HEK293 (cell line): Measurements from ENCODE around the gene TICAM1.

Source experiments
- CTCF ChIA-PET: fragments of 350-600 bp; formaldehyde crosslinking; extraction: SDS; loops from one replicate; lab custom pipeline; 2021; ENCODE audit warnings: antibody characterized with exemption; lab: Yijun Ruan, JAX
- POLR2A ChIA-PET: fragments of 300-600 bp; formaldehyde crosslinking; extraction: SDS; loops from one replicate; lab custom pipeline; 2020; ENCODE audit warnings: antibody characterized with exemption, inconsistent platforms; lab: Yijun Ruan, JAX
- H3K27ac ChIP-seq: fragments of 200-500 bp; sonication (Bioruptor generic); 2 replicates; pipeline ENCODE4 v1.5.1; 2014; ENCODE audit warnings: low read depth, low read length, control low read depth, inconsistent platforms; ENCODE audit errors: extremely low read depth
- H3K36me3 ChIP-seq, 2 experiments: fragments of 200-500 bp in 1 of 2; sonication (Bioruptor generic) in 1 of 2; 1 replicate in 1 of 2; 2 replicates in 1 of 2; pipeline ENCODE4 v1.5.1; 2014 to 2017; ENCODE audit warnings: inconsistent platforms in 2 of 2, low read length in 2 of 2; ENCODE audit not compliant: control insufficient read depth in 2 of 2, insufficient read depth in 1 of 2
- H3K4me1 ChIP-seq: fragments of 200-500 bp; sonication (Bioruptor generic); 2 replicates; pipeline ENCODE4 v1.5.1; 2014; ENCODE audit warnings: mild to moderate bottlenecking, low read length, inconsistent platforms; ENCODE audit not compliant: control insufficient read depth, insufficient read depth
- H3K4me3 ChIP-seq: 2 replicates; pipeline ENCODE4 v1.5.1; 2011; ENCODE audit warnings: low read depth, mild to moderate bottlenecking, control low read depth, low read length, moderate library complexity
- H3K9me3 ChIP-seq: fragments of 200-500 bp; sonication (Bioruptor generic); 2 replicates; pipeline ENCODE4 v1.5.1; 2014; ENCODE audit warnings: low read depth, low read length, inconsistent platforms; ENCODE audit not compliant: control insufficient read depth, insufficient read depth
- BCL6B ChIP-seq: fragments of 450-650 bp; formaldehyde crosslinking; IDR thresholded peaks from 2 replicates; pipeline ENCODE4 v1.5.1; 2017; ENCODE audit warnings: missing biosample characterization, missing genetic modification characterization
- GLI2 ChIP-seq: fragments of 450-650 bp; formaldehyde crosslinking; IDR thresholded peaks from 2 replicates; pipeline ENCODE4; 2017; ENCODE audit warnings: missing biosample characterization, missing genetic modification characterization, low read depth, borderline replicate concordance
- OVOL3 ChIP-seq: fragments of 450-650 bp; formaldehyde crosslinking; IDR thresholded peaks from 2 replicates; pipeline ENCODE4 v1.5.1; 2016; ENCODE audit warnings: missing biosample characterization, missing genetic modification characterization
- PRDM10 ChIP-seq: fragments of 450-650 bp; formaldehyde crosslinking; IDR thresholded peaks from 2 replicates; pipeline ENCODE4 v1.5.1; 2016; ENCODE audit warnings: missing biosample characterization, missing genetic modification characterization
- ZIC2 ChIP-seq: fragments of 450-650 bp; formaldehyde crosslinking; IDR thresholded peaks from 2 replicates; pipeline ENCODE4 v1.5.1; 2016; ENCODE audit warnings: missing biosample characterization, missing genetic modification characterization
- ZNF121 ChIP-seq: fragments of 450-650 bp; formaldehyde crosslinking; IDR thresholded peaks from 2 replicates; pipeline ENCODE4 v1.5.1; 2016; ENCODE audit warnings: missing biosample characterization, missing genetic modification characterization
- ZNF555 ChIP-seq: fragments of 450-650 bp; formaldehyde crosslinking; conservative IDR thresholded peaks from 2 replicates; pipeline ENCODE4 v1.5.1; 2017; ENCODE audit warnings: missing biosample characterization, mild to moderate bottlenecking, missing genetic modification characterization, inconsistent platforms
- ZNF561 ChIP-seq: fragments of 450-650 bp; IDR thresholded peaks from 2 replicates; pipeline ENCODE4 v1.5.1; 2018; ENCODE audit warnings: missing biosample characterization, missing genetic modification characterization, borderline replicate concordance
- ZNF580 ChIP-seq: fragments of 450-650 bp; formaldehyde crosslinking; IDR thresholded peaks from 2 replicates; pipeline ENCODE4 v1.5.1; 2016; ENCODE audit warnings: missing biosample characterization, missing genetic modification characterization
- ZNF624 ChIP-seq: fragments of 450-650 bp; formaldehyde crosslinking; IDR thresholded peaks from 2 replicates; pipeline ENCODE4 v1.5.1; 2017; ENCODE audit warnings: missing biosample characterization, missing genetic modification characterization
- ZNF704 ChIP-seq: fragments of 450-650 bp; formaldehyde crosslinking; IDR thresholded peaks from 2 replicates; pipeline ENCODE4 v1.5.1; 2016; ENCODE audit warnings: missing biosample characterization, missing genetic modification characterization
- ZNF768 ChIP-seq: fragments of 450-650 bp; formaldehyde crosslinking; IDR thresholded peaks from 2 replicates; pipeline ENCODE4 v1.5.1; 2018; ENCODE audit warnings: missing biosample characterization, mild to moderate bottlenecking, missing genetic modification characterization
- ZNF837 ChIP-seq: fragments of 450-650 bp; formaldehyde crosslinking; IDR thresholded peaks from 2 replicates; pipeline ENCODE4 v1.5.1; 2016; ENCODE audit warnings: missing biosample characterization, missing genetic modification characterization

The TICAM1 gene

GRCh38 chr19:4802711-4803110 is 28.8 kb downstream of the TICAM1 start:
- CTCF ChIA-PET = interaction anchor here (0.5 to 9.8 kb wide), 9 partner anchors 8 to 227 kb away, joined by 3 to 69 read pairs (median 4); partner anchors contain the start of gene FEM1A
- Histone ChIP-seq H3K36me3 (no peaks in the 10 kb centered on the region; a peak in 1 of 3 replicates), H3K9me3 (no peaks in the 10 kb centered on the region), H3K27ac (no peak overlapping the region), H3K4me3 (no peak overlapping the region), H3K4me1 (no peaks in the 10 kb centered on the region)
- POLR2A ChIA-PET = no interaction called here
- no peak for TF ChIP-seq ZNF837 (tag by site-specific recombination)
- TF ChIP-seq GLI2 = no peak
- TF ChIP-seq OVOL3 (tag by site-specific recombination) = no peak
- TF ChIP-seq ZNF704 (tag by site-specific recombination) = no peak
- no peak for TF ChIP-seq ZNF555 (tag by site-specific recombination)
- no peak for TF ChIP-seq ZNF580 (tag by site-specific recombination)
- TF ChIP-seq BCL6B (tag by site-specific recombination) = no peak
- no peak for TF ChIP-seq ZNF561 (tag by site-specific recombination)

- Histone ChIP-seq H3K9me3 (no peaks in the 10 kb centered on the region), H3K4me3 (no peak overlapping the region), H3K36me3 (peaks cover 0 to 11% of the 10 kb centered on the region in 2 experiments; a peak in 2 of 3 replicates), H3K27ac (no peak overlapping the region), H3K4me1 (no peaks in the 10 kb centered on the region)
- CTCF ChIA-PET = interaction anchor here (0.7 to 9.8 kb wide), 5 partner anchors 8 to 225 kb away, joined by 3 to 69 read pairs (median 13); partner anchors contain the start of gene FEM1A
- TF ChIP-seq ZNF624 (tag by site-specific recombination) (no peak), ZNF121 (tag by site-specific recombination) (peak; percentile 41; the same call in 1 of the 2 replicates)
- POLR2A ChIA-PET = interaction anchor here (1.3 kb wide), 1 partner anchor 10 kb away, joined by 6 read pairs; the partner anchor contains the start of gene FEM1A
These were observed 30.4 kb downstream of the TICAM1 start for GRCh38 chr19:4801085-4801619.

- Histone ChIP-seq H3K36me3 (peaks cover 0 to 11% of the 10 kb centered on the region in 2 experiments; a peak in 2 of 3 replicates), H3K9me3 (no peaks in the 10 kb centered on the region), H3K4me3 (no peak overlapping the region), H3K27ac (no peak overlapping the region), H3K4me1 (no peaks in the 10 kb centered on the region)
- ChIA-PET POLR2A (interaction anchor here (1.3 kb wide), 2 partner anchors 9 kb away, joined by 6 to 8 read pairs; partner anchors contain the start of gene FEM1A), CTCF (interaction anchor here (0.8 to 9.8 kb wide), 4 partner anchors 9 to 68 kb away, joined by 4 to 69 read pairs (median 14); partner anchors contain the start of gene FEM1A)
- TF ChIP-seq PRDM10 (tag by site-specific recombination) = 0 out of 2 replicates have a peak, but pooled peaks have one; percentile 22
- TF ChIP-seq ZNF768 (tag by site-specific recombination) = no peak
- TF ChIP-seq ZIC2 = 0 out of 2 replicates have a peak, but pooled peaks have one; percentile 10
These were observed 30.9 kb downstream of the TICAM1 start for GRCh38 chr19:4800591-4801081.
